ENCODE data around the gene EPYC.

Gene EPYC

GRCh38 chr12:91004872-91005271 lies at the start of gene EPYC:
Gene EPYC, minus strand, starts transcription at chr12:91004972. Its CDS starts 2,407 bp downstream, at chr12:91002565.
- DNase-seq = no peak

- DNase-seq = no peak
Observed at GRCh38 chr12:91053951-91054715, 49.4 kb upstream of the EPYC start.

- no peak for DNase-seq
Observed at GRCh38 chr12:91052026-91052425, 47.3 kb upstream of the EPYC start.

- no peak for DNase-seq
Observed at GRCh38 chr12:91044586-91044985, 39.8 kb upstream of the EPYC start.

- no peak for DNase-seq
Observed at GRCh38 chr12:91043408-91043807, 38.6 kb upstream of the EPYC start.

- no peak for DNase-seq
Observed at GRCh38 chr12:91040096-91040755, 35.5 kb upstream of the EPYC start.

- DNase-seq = no peak
Observed at GRCh38 chr12:91037276-91037675, 32.5 kb upstream of the EPYC start.

GRCh38 chr12:91033251-91033650 lies 28.5 kb upstream of the EPYC start:
- no peak for DNase-seq

GRCh38 chr12:91023326-91024004 lies 18.7 kb upstream of the EPYC start:
- DNase-seq = no peak

- no peak for DNase-seq
Observed at GRCh38 chr12:91021076-91021475, 16.3 kb upstream of the EPYC start.

GRCh38 chr12:91019455-91019854 lies 14.7 kb upstream of the EPYC start:
- no peak for DNase-seq

- no peak for DNase-seq
Observed at GRCh38 chr12:91017511-91018263, 12.9 kb upstream of the EPYC start.

GRCh38 chr12:91017043-91017442 lies 12.3 kb upstream of the EPYC start:
- DNase-seq = no peak

GRCh38 chr12:91009319-91009950 lies 4.7 kb upstream of the EPYC start:
- no peak for DNase-seq

GRCh38 chr12:91007531-91008290 lies 2.9 kb upstream of the EPYC start:
- DNase-seq = no peak

GRCh38 chr12:91003737-91004136 lies 1.0 kb downstream of the EPYC start:
- DNase-seq = no peak

GRCh38 chr12:91001306-91001705 lies 3.5 kb downstream of the EPYC start:
- no peak for DNase-seq

- no peak for DNase-seq
Observed at GRCh38 chr12:90999966-91000365, 4.8 kb downstream of the EPYC start.

GRCh38 chr12:90999527-90999926 lies 5.2 kb downstream of the EPYC start:
- DNase-seq = no peak

GRCh38 chr12:90995010-90995409 lies 9.8 kb downstream of the EPYC start:
- DNase-seq = no peak

GRCh38 chr12:90991952-90992465 lies 12.8 kb downstream of the EPYC start:
- DNase-seq = no peak

- no peak for DNase-seq
Observed at GRCh38 chr12:90990611-90991010, 14.2 kb downstream of the EPYC start.
